Stimulated activated naive CD8-positive, alpha-beta T cell treated with anti-CD3 and anti-CD28 coated beads, Interleukin-15, Interleukin-2, amounts not matched to agents 100 U/mL and 50 U/mL, for 24 hours (primary cell): Measurements from ENCODE around the gene FHOD3.

Experiments
- ATAC-seq: fragments of 150-1000 bp; cut with Tn5 transposase; one replicate; pipeline ENCODE4 v1.10.0; 2021
- DNase-seq: peaks from one replicate; pipeline ENCODE4 v3.0.0; 2021

FHOD3 gene

GRCh38 chr18:36296650-36297416, 680 bp upstream of the FHOD3 start:
- peak; percentile 29 for DNase-seq
- peak; percentile 28 for ATAC-seq

- ATAC-seq = peak; percentile 30
- peak; percentile 6 for DNase-seq
Observed at GRCh38 chr18:36298126-36298741, 721 bp downstream of the FHOD3 start.

GRCh38 chr18:36299015-36299414, 1.5 kb downstream of the FHOD3 start:
- DNase-seq = no peak
- ATAC-seq = no peak

- no peak for DNase-seq
- ATAC-seq = no peak
Observed at GRCh38 chr18:36300211-36300610, 2.7 kb downstream of the FHOD3 start.

- no peak for ATAC-seq
- no peak for DNase-seq
Observed at GRCh38 chr18:36301884-36302283, 4.4 kb downstream of the FHOD3 start.

GRCh38 chr18:36302676-36303075, 5.2 kb downstream of the FHOD3 start:
- ATAC-seq (no peak), DNase-seq (no peak)

GRCh38 chr18:36303211-36303844, 5.8 kb downstream of the FHOD3 start:
- no peak for ATAC-seq

GRCh38 chr18:36304723-36305122, 7.2 kb downstream of the FHOD3 start:
- ATAC-seq (no peak), DNase-seq (no peak)

More at GRCh38 chr18:36303211-36303844, 5.8 kb downstream of the FHOD3 start:
- DNase-seq = no peak

GRCh38 chr18:36305375-36305774, 7.9 kb downstream of the FHOD3 start:
- DNase-seq = no peak
- no peak for ATAC-seq

- ATAC-seq = no peak
- DNase-seq = no peak
Observed at GRCh38 chr18:36307513-36307912, 10.0 kb downstream of the FHOD3 start.

GRCh38 chr18:36308711-36309435, 11.4 kb downstream of the FHOD3 start:
- DNase-seq = no peak

GRCh38 chr18:36309436-36310391, 12.2 kb downstream of the FHOD3 start:
- ATAC-seq (no peak), DNase-seq (no peak)

More at GRCh38 chr18:36308711-36309435, 11.4 kb downstream of the FHOD3 start:
- no peak for ATAC-seq

- DNase-seq (no peak), ATAC-seq (no peak)
Observed at GRCh38 chr18:36311026-36311570, 13.6 kb downstream of the FHOD3 start.

- ATAC-seq = no peak
Observed at GRCh38 chr18:36312806-36313395, 15.4 kb downstream of the FHOD3 start.

GRCh38 chr18:36314098-36314497, 16.6 kb downstream of the FHOD3 start:
- DNase-seq (no peak), ATAC-seq (no peak)

More at GRCh38 chr18:36312806-36313395, 15.4 kb downstream of the FHOD3 start:
- DNase-seq = no peak

GRCh38 chr18:36314754-36315153, 17.2 kb downstream of the FHOD3 start:
- DNase-seq (no peak), ATAC-seq (no peak)

GRCh38 chr18:36315736-36316135, 18.2 kb downstream of the FHOD3 start:
- ATAC-seq = peak; percentile 9
- DNase-seq = no peak

GRCh38 chr18:36316246-36316645, 18.7 kb downstream of the FHOD3 start:
- no peak for DNase-seq

GRCh38 chr18:36321658-36322407, 24.3 kb downstream of the FHOD3 start:
- DNase-seq (no peak), ATAC-seq (no peak)

More at GRCh38 chr18:36316246-36316645, 18.7 kb downstream of the FHOD3 start:
- ATAC-seq = no peak

GRCh38 chr18:36322408-36322728, 24.9 kb downstream of the FHOD3 start:
- ATAC-seq = no peak

More at GRCh38 chr18:36322408-36322728, 24.9 kb downstream of the FHOD3 start:
- no peak for DNase-seq
